C4-2B (cell line): ENCODE measurements around the gene PTPN2.
"Not testable (repeated sequence)": the region's sequence is repeated elsewhere in the genome, so short reads cannot be mapped to it uniquely, and the experiment has no call there.

Experiments
- ZFX ChIP-seq: fragments of 450-650 bp; IDR thresholded peaks from 2 replicates; pipeline ENCODE4 v1.6.1; 2017
- TF ChIP-seq, protein P1 (sequence below): fragments of 450-650 bp; conservative IDR thresholded peaks from 2 replicates; pipeline ENCODE4 v1.5.1; 2017; ENCODE audit warnings: mild to moderate bottlenecking

DNA sequence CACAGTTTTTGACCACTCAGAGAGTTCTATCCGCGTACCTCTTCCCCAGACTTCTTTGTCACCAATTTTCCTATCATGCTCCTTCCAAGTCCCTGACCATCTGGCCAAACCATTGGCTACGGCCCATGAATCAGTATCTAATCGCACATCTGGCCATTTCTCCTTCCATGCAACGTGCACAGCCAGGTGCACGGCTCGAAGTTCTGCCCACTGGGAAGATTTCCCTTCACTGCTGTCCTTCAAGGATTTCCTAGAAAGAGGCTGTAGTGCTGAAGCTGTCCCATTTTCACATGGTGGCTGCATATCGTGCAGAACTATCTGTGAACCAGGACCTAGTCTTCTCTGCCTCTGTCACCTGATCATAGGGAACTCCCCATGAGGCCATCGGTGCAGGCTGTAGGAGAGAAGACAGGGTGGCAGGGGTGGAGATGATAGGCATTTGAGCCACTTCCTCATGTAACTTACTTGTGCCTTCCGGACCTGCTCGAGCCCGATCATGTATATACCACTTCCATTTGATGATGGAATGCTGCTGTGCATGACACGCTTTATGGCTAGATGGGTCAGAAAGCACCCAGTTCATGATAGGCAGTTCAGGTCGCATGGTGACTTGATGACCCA is 127.3 kb downstream of the PTPN2 start:
- TF ChIP-seq, protein P1, sequence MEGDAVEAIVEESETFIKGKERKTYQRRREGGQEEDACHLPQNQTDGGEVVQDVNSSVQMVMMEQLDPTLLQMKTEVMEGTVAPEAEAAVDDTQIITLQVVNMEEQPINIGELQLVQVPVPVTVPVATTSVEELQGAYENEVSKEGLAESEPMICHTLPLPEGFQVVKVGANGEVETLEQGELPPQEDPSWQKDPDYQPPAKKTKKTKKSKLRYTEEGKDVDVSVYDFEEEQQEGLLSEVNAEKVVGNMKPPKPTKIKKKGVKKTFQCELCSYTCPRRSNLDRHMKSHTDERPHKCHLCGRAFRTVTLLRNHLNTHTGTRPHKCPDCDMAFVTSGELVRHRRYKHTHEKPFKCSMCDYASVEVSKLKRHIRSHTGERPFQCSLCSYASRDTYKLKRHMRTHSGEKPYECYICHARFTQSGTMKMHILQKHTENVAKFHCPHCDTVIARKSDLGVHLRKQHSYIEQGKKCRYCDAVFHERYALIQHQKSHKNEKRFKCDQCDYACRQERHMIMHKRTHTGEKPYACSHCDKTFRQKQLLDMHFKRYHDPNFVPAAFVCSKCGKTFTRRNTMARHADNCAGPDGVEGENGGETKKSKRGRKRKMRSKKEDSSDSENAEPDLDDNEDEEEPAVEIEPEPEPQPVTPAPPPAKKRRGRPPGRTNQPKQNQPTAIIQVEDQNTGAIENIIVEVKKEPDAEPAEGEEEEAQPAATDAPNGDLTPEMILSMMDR = not testable (repeated sequence)
- TF ChIP-seq ZFX = not testable (repeated sequence)
